HL-60 (cell line): ENCODE measurements around the gene SEMA4G.

Source experiments
- POLR2AphosphoS5 ChIP-seq: IDR thresholded peaks from 2 replicates; pipeline ENCODE4 v1.6.1; 2012; ENCODE audit warnings: low read depth
- SPI1 ChIP-seq: IDR thresholded peaks from 2 replicates; pipeline ENCODE4 v1.6.1; 2012; ENCODE audit warnings: low read depth, mild to moderate bottlenecking, borderline replicate concordance
- TF ChIP-seq, protein P1 (sequence below): IDR thresholded peaks from one replicate; pipeline ENCODE4 v1.5.1; 2011; ENCODE audit warnings: low read length, control low read depth, inconsistent platforms; ENCODE audit not compliant: insufficient read depth
- TF ChIP-seq, protein P2 (sequence below): IDR thresholded peaks from 2 replicates; pipeline ENCODE4 v1.6.1; 2012; ENCODE audit warnings: low read depth; ENCODE audit not compliant: insufficient replicate concordance

DNA sequence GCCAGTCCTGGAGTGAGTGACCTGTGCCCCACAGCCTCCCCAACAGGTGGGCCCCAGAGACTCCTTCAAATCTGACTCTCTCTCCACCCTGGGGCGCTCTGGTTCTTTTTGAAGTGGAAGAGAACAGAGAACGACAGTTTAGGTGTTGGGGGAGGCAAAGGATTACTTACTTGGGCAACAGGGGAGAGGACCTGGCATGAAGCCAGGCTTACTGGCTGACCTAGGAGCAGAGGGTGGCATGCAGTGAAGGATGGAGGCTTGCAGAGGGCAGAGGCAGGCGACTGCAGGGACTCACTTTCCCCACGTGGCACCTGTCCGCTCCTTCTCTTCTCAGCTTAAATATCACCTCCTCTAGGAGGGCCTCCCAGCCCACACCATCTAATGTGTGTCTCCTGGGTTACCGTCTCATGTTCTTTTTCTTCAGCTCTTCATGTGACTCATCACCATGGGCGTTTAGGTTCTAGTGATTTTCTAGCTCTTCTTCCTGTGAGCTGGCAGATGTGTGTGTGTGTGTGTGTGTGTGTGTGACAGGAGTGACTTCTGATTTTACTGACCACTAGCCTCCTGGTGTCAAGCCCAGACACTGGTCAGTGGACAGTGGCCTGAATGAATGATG is 45.8 kb downstream of the SEMA4G start:
- TF ChIP-seq, protein P1, sequence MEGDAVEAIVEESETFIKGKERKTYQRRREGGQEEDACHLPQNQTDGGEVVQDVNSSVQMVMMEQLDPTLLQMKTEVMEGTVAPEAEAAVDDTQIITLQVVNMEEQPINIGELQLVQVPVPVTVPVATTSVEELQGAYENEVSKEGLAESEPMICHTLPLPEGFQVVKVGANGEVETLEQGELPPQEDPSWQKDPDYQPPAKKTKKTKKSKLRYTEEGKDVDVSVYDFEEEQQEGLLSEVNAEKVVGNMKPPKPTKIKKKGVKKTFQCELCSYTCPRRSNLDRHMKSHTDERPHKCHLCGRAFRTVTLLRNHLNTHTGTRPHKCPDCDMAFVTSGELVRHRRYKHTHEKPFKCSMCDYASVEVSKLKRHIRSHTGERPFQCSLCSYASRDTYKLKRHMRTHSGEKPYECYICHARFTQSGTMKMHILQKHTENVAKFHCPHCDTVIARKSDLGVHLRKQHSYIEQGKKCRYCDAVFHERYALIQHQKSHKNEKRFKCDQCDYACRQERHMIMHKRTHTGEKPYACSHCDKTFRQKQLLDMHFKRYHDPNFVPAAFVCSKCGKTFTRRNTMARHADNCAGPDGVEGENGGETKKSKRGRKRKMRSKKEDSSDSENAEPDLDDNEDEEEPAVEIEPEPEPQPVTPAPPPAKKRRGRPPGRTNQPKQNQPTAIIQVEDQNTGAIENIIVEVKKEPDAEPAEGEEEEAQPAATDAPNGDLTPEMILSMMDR = no peak
- no peak for TF ChIP-seq POLR2AphosphoS5
- TF ChIP-seq, protein P2, sequence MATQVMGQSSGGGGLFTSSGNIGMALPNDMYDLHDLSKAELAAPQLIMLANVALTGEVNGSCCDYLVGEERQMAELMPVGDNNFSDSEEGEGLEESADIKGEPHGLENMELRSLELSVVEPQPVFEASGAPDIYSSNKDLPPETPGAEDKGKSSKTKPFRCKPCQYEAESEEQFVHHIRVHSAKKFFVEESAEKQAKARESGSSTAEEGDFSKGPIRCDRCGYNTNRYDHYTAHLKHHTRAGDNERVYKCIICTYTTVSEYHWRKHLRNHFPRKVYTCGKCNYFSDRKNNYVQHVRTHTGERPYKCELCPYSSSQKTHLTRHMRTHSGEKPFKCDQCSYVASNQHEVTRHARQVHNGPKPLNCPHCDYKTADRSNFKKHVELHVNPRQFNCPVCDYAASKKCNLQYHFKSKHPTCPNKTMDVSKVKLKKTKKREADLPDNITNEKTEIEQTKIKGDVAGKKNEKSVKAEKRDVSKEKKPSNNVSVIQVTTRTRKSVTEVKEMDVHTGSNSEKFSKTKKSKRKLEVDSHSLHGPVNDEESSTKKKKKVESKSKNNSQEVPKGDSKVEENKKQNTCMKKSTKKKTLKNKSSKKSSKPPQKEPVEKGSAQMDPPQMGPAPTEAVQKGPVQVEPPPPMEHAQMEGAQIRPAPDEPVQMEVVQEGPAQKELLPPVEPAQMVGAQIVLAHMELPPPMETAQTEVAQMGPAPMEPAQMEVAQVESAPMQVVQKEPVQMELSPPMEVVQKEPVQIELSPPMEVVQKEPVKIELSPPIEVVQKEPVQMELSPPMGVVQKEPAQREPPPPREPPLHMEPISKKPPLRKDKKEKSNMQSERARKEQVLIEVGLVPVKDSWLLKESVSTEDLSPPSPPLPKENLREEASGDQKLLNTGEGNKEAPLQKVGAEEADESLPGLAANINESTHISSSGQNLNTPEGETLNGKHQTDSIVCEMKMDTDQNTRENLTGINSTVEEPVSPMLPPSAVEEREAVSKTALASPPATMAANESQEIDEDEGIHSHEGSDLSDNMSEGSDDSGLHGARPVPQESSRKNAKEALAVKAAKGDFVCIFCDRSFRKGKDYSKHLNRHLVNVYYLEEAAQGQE = no peak
- TF ChIP-seq SPI1 = no peak
